Psoas muscle (tissue), 8 donors: ENCODE measurements around the gene FKBP15. TPM values are rescaled to one million over a fixed set of nuclear protein-coding genes. Genes with fewer than 3 reads are reported as not detected.
A peak's percentile ranks its signal among the peaks of the same experiment; 100 is the strongest.

Experiments used
- ATAC-seq, 4 donors: fragments of 200-7000 bp; cut with Tn5 transposase; one replicate each; pipeline ENCODE4 v1.9.1; 2020; ENCODE audit warnings: moderate library complexity in 3 of 4, mild to moderate bottlenecking in 2 of 4
- DNase-seq, 2 donors: peaks; one replicate each; pipeline ENCODE4 v3.0.0-alpha.2; 2020
- H3K27ac ChIP-seq: fragments of 200-600 bp; one replicate; pipeline ENCODE4 v1.8.0; 2022
- H3K27me3 ChIP-seq, 3 donors: fragments of 200-600 bp in 1 of 3; one replicate each; pipeline versions ENCODE4 v1.6.1 to v1.8.0; 2013 to 2022; ENCODE audit warnings: low read length in 2 of 3, mild to moderate bottlenecking in 2 of 3, moderate library complexity in 1 of 3; ENCODE audit not compliant: insufficient read depth in 3 of 3
- H3K36me3 ChIP-seq, 2 donors: fragments of 200-600 bp in 1 of 2; one replicate each; pipeline versions ENCODE4 v1.6.1 to v1.8.0; 2013 to 2022; ENCODE audit warnings: low read depth in 1 of 2, mild to moderate bottlenecking in 1 of 2, moderate library complexity in 1 of 2; ENCODE audit not compliant: insufficient read depth in 1 of 2
- H3K4me1 ChIP-seq: fragments of 200-600 bp; one replicate; pipeline ENCODE4 v1.8.0; 2022
- H3K4me3 ChIP-seq: fragments of 200-600 bp; one replicate; pipeline ENCODE4 v1.8.0; 2022; ENCODE audit warnings: mild to moderate bottlenecking
- H3K9me3 ChIP-seq: fragments of 200-600 bp; one replicate; pipeline ENCODE4 v1.8.0; 2022
- WGBS, 3 donors: extraction: QIAGEN DNeasy Blood & Tissue Kit; methylation state at CpG; one replicate each; pipeline versions ENCODE4 v1.1.6 to v1.1.7; 2013; 5-methylcytosine and 5-hydroxymethylcytosine counted together
- intact Hi-C, 2 donors: fragments of 100-400 bp; cut with DNase I; formaldehyde crosslinking; loops; one replicate each; pipeline versions ENCODE4 v1.11.0 to v1.14.2; 2022
- polyA plus RNA-seq, 3 donors: library from polyadenylated mRNA; stranded (reverse); fragments of 200-250 nt; gene quantifications; one replicate each; pipeline ENCODE4 v1.2.3, GENCODE V29; 2013
- total RNA-seq, 4 donors: library from RNA; stranded (reverse); fragmentation: NEBNext Ultra II Directional in 2 of 4; extraction: Animal tissue kit (Norgen Biotek cat#: 25700) in 2 of 4; gene quantifications; one replicate each; pipeline versions ENCODE4 v1.2.1 to v1.2.4, GENCODE V29; 2021 to 2023
- TF ChIP-seq, protein P1 (sequence below): fragments of 200-600 bp; IDR thresholded peaks from one replicate; pipeline ENCODE4 v1.8.0; 2022; ENCODE audit warnings: antibody characterized with exemption
- donor health status: healthy with polysubstance abuse.
- donor health status: DM: no; HTN: no; CAD: no; lungs with moderate emphysema.
- donor health status: Bipolar disorder and iron deficiency.
- donor health status: healthy.
- donor health status: DM: yes; HTN: yes; CAD: no.
- donor health status: DM: no; HTN: no; CAD: no.
- donor health status: DM: no; HTN: no; CAD: no.
- donor health status: DM: yes; HTN: yes; CAD: no.

The FKBP15 gene
- total and polyA plus RNA-seq, 7 donors, result 10.5 to 18.4 (median 15.8) TPM

DNA sequence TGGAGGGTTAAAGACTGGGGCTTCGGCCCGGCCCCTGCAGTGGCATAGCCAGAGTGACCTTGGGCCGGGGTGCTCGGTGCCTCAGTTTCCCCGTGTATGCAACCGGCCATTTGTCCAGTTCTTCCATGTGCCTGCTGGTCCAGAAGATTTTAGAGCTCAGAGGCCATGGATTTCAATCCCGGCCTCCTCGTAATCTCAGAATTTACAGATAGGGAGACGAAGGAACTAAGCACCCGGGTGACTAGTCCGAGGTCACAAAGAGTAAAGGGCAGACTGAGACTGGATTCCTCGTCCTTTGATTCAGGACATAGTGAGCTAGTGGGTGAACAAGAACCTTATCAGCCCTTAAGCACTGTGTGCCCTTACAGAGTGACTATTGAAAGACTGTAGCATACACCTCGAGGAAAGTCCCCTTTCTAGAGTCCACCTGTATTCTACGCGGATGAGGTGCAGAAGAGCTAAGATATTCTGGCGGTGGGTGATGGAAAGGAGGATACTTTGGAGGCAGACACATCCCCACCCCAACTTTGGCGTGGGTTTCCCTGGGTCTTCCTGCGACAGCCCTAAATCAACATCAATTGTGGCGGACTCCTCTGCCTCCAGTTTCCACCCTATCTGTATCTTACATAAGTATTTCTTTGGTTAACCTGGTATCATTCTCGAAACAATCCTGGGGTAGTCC is 864 bp upstream of the FKBP15 start:
- Histone ChIP-seq H3K4me1 (peaks cover 22% of the 10 kb centered on the region), H3K27ac (peak overlapping the region; percentile 91), H3K9me3 (no peaks in the 10 kb centered on the region), H3K27me3 (no peaks in the 10 kb centered on the region), H3K36me3 (peaks cover 0 to 10% of the 10 kb centered on the region in 2 donors), H3K4me3 (peak overlapping the region; percentile 79)
- peak in 2 of 4 donors; percentile 3 to 18 for ATAC-seq
- 10 to 16% (median 12%) methylated on average over 15 to 20 of the region's 20 CpGs for WGBS, 3 donors
- TF ChIP-seq, protein P1, sequence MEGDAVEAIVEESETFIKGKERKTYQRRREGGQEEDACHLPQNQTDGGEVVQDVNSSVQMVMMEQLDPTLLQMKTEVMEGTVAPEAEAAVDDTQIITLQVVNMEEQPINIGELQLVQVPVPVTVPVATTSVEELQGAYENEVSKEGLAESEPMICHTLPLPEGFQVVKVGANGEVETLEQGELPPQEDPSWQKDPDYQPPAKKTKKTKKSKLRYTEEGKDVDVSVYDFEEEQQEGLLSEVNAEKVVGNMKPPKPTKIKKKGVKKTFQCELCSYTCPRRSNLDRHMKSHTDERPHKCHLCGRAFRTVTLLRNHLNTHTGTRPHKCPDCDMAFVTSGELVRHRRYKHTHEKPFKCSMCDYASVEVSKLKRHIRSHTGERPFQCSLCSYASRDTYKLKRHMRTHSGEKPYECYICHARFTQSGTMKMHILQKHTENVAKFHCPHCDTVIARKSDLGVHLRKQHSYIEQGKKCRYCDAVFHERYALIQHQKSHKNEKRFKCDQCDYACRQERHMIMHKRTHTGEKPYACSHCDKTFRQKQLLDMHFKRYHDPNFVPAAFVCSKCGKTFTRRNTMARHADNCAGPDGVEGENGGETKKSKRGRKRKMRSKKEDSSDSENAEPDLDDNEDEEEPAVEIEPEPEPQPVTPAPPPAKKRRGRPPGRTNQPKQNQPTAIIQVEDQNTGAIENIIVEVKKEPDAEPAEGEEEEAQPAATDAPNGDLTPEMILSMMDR, result no peak
- no peak for DNase-seq
- intact Hi-C loops, result loop anchor here (2.0 kb wide), 1 partner anchor 53 kb away; the partner anchor contains the start of genes CDC26 (in 2 of the 2) and PRPF4 (in 2 of the 2)

DNA sequence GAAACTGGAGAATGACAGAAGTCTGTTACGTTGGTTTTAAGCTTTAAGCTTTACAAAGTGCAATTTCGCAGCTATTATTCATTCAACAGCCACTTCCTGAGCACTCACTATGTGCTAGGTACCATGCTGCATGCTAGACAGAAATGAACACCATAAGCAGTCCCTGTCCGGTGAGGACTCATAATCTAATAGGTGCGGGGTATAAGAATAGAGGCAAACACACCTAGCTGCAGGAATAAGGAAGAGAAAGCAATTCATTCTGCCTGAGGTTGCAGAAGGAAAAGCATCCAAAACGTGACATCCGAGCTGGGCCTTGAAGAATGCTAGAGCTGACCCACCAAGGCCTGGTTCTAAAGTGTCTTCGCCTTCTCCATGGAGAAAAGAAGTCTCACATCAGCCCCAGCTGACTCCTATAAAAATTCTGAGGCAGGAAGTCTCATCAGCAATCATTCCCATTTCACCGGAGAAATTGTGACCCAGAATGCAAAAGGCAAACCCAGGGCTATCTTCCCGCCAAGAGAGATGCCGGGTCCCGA is 542 bp downstream of the FKBP15 start:
- H3K4me1 ChIP-seq, result peaks cover 22% of the 10 kb centered on the region

DNA sequence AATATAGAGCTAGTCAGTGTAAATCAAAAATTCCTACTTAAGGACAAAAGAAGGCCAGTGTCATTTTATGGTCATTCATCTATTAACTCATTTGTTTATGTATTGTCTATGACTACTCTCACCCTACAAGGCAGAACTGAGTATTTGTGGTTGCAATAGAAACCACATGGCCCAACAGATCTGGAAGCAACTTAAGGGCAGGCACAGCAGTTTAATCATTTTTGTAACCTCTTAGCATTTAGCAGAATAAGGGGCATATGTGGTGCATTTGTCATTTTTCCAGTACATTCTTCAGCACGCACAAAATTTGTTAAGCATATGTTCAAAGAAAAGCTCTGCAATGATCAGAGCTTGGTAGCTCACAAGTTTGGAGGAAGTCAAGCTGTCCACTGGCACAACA is 1.1 kb downstream of the FKBP15 start:
- Histone ChIP-seq H3K27me3 (no peaks in the 10 kb centered on the region), H3K36me3 (peaks cover 0 to 10% of the 10 kb centered on the region in 2 donors), H3K27ac (peak overlapping the region; percentile 91), H3K9me3 (no peaks in the 10 kb centered on the region), H3K4me1 (peaks cover 22% of the 10 kb centered on the region), H3K4me3 (peak overlapping the region; percentile 79)
- intact Hi-C loops, result loop anchor here (2.0 kb wide), 1 partner anchor 55 kb away; the partner anchor contains the start of genes CDC26 (in 2 of the 2) and PRPF4 (in 2 of the 2)
- ATAC-seq, result no peak
- TF ChIP-seq, protein P1, result no peak
- DNase-seq, result no peak
- WGBS, 3 donors, result 18 to 30% (median 20%) methylated on average over 1 of the region's 1 CpG

More for the DNA sequence above, 542 bp downstream of the FKBP15 start:
- TF ChIP-seq, protein P1, result no peak
- H3K27ac ChIP-seq, result peak overlapping the region; percentile 91
- ATAC-seq, result peak in 1 of 4 donors; percentile 1
- no peak for DNase-seq
- H3K36me3 ChIP-seq, result peaks cover 0 to 10% of the 10 kb centered on the region in 2 donors
- no peaks in the 10 kb centered on the region for H3K27me3 ChIP-seq
- no peaks in the 10 kb centered on the region for H3K9me3 ChIP-seq
- 4 to 7% (median 4%) methylated on average over 11 of the region's 11 CpGs for WGBS, 3 donors
- intact Hi-C loops, result loop anchor here (2.0 kb wide), 1 partner anchor 54 kb away; the partner anchor contains the start of genes CDC26 (in 2 of the 2) and PRPF4 (in 2 of the 2)
- H3K4me3 ChIP-seq, result peak overlapping the region; percentile 79

- TF ChIP-seq, protein P1, result no peak
- ATAC-seq, result no peak
- no peak for DNase-seq
- no peaks in the 10 kb centered on the region for H3K27me3 ChIP-seq
- intact Hi-C loops, result no loop called here
- H3K4me1 ChIP-seq, result peaks cover 22% of the 10 kb centered on the region
- WGBS, 3 donors, result 70 to 83% (median 77%) methylated on average over 3 of the region's 3 CpGs
- H3K36me3 ChIP-seq, result peaks cover 0 to 3% of the 10 kb centered on the region in 2 donors
- H3K4me3 ChIP-seq, result peak overlapping the region; percentile 79
- H3K27ac ChIP-seq, result no peak overlapping the region
- H3K9me3 ChIP-seq, result no peaks in the 10 kb centered on the region
Observed at GRCh38 chr9:113219186-113219936, 1.7 kb downstream of the FKBP15 start.
